Liver (tissue), 9 donors: ENCODE measurements around the gene GRIPAP1. TPM values are rescaled to one million over a fixed set of nuclear protein-coding genes. Genes with fewer than 3 reads are reported as not detected.
A peak's percentile ranks its signal among the peaks of the same experiment; 100 is the strongest.

Source experiments
- DNase-seq: peaks from one replicate; pipeline ENCODE4 v3.0.0-alpha.2; 2017; ENCODE audit warnings: low spot score
- H3K27ac ChIP-seq, 2 donors: one replicate each; pipeline ENCODE4 v1.7.0; 2013; ENCODE audit warnings: inconsistent platforms in 2 of 2, low read length in 2 of 2, control low read depth in 1 of 2, low read depth in 1 of 2, mild to moderate bottlenecking in 1 of 2
- H3K27me3 ChIP-seq, 4 donors: one replicate each; pipeline versions ENCODE4 v1.6.1 to v1.7.0; 2013; ENCODE audit warnings: low read length in 3 of 4, inconsistent platforms in 1 of 4, mild to moderate bottlenecking in 1 of 4, moderate library complexity in 1 of 4; ENCODE audit not compliant: control insufficient read depth in 4 of 4, insufficient read depth in 4 of 4
- H3K36me3 ChIP-seq, 4 donors: one replicate each; pipeline versions ENCODE4 v1.6.1 to v1.7.0; 2013; ENCODE audit warnings: low read length in 3 of 4, mild to moderate bottlenecking in 3 of 4, low read depth in 1 of 4, moderate library complexity in 1 of 4; ENCODE audit not compliant: control insufficient read depth in 4 of 4, insufficient read depth in 3 of 4
- H3K4me1 ChIP-seq, 4 donors: one replicate each; pipeline versions ENCODE4 v1.6.1 to v1.7.0; 2013; ENCODE audit warnings: low read length in 3 of 4, mild to moderate bottlenecking in 3 of 4, moderate library complexity in 1 of 4; ENCODE audit not compliant: control insufficient read depth in 4 of 4, insufficient read depth in 4 of 4
- H3K4me3 ChIP-seq, 3 donors: one replicate each; pipeline versions ENCODE4 v1.6.1 to v1.7.0; 2013; ENCODE audit warnings: low read length in 3 of 3, control low read depth in 1 of 3, low read depth in 1 of 3, mild to moderate bottlenecking in 1 of 3
- H3K9ac ChIP-seq, 2 donors: one replicate each; pipeline ENCODE4 v1.7.0; 2013; ENCODE audit warnings: low read length in 2 of 2, mild to moderate bottlenecking in 2 of 2, moderate library complexity in 2 of 2, control low read depth in 1 of 2, low read depth in 1 of 2
- H3K9me3 ChIP-seq, 4 donors: one replicate each; pipeline versions ENCODE4 v1.6.1 to v1.7.0; 2013; ENCODE audit warnings: low read length in 3 of 4; ENCODE audit not compliant: control insufficient read depth in 4 of 4
- CTCF ChIP-seq: fragments of 150-350 bp; IDR thresholded peaks from 2 replicates; pipeline ENCODE4 v1.5.1; 2017; ENCODE audit warnings: improper control_type of control experiment, low read depth, low read length; ENCODE audit not compliant: missing input control
- EGR1 ChIP-seq, 2 donors: IDR thresholded peaks; 2 replicates each; pipeline ENCODE4 v1.6.1; 2016 to 2018; ENCODE audit warnings: antibody characterized with exemption in 2 of 2, low read depth in 2 of 2
- FOXA1 ChIP-seq: IDR thresholded peaks from 2 replicates; pipeline ENCODE4 v1.6.1; 2016; ENCODE audit warnings: antibody characterized with exemption
- FOXA2 ChIP-seq: IDR thresholded peaks from 2 replicates; pipeline ENCODE4 v1.6.1; 2016; ENCODE audit warnings: antibody characterized with exemption
- GABPA ChIP-seq, 2 donors: IDR thresholded peaks in 1 of 2; conservative IDR thresholded peaks in 1 of 2; 2 replicates each; pipeline ENCODE4 v1.6.1; 2016; ENCODE audit warnings: antibody characterized with exemption in 2 of 2, mild to moderate bottlenecking in 1 of 2, moderate library complexity in 1 of 2
- HNF4A ChIP-seq, 2 donors: conservative IDR thresholded peaks; 2 replicates each; pipeline ENCODE4 v1.6.1; 2016; ENCODE audit warnings: antibody characterized with exemption in 2 of 2, mild to moderate bottlenecking in 2 of 2
- HNF4G ChIP-seq: IDR thresholded peaks from 2 replicates; pipeline ENCODE4 v1.6.1; 2016; ENCODE audit warnings: antibody characterized with exemption
- JUND ChIP-seq, 2 donors: IDR thresholded peaks; 2 replicates each; pipeline ENCODE4 v1.6.1; 2016; ENCODE audit warnings: antibody characterized with exemption in 2 of 2
- MAX ChIP-seq: IDR thresholded peaks from 2 replicates; pipeline ENCODE4 v1.6.1; 2016; ENCODE audit warnings: antibody characterized with exemption
- NR2F2 ChIP-seq: IDR thresholded peaks from 2 replicates; pipeline ENCODE4 v1.6.1; 2016; ENCODE audit warnings: antibody characterized with exemption
- RAD21 ChIP-seq, 2 donors: IDR thresholded peaks; 2 replicates each; pipeline ENCODE4 v1.6.1; 2016; ENCODE audit warnings: antibody characterized with exemption in 2 of 2, mild to moderate bottlenecking in 2 of 2
- RXRA ChIP-seq, 2 donors: IDR thresholded peaks; 2 replicates each; pipeline ENCODE4 v1.6.1; 2017 to 2018; ENCODE audit warnings: antibody characterized with exemption in 2 of 2, mild to moderate bottlenecking in 1 of 2
- SP1 ChIP-seq: IDR thresholded peaks from 2 replicates; pipeline ENCODE4 v1.6.1; 2018; ENCODE audit warnings: antibody characterized with exemption, mild to moderate bottlenecking
- YY1 ChIP-seq: IDR thresholded peaks from 2 replicates; pipeline ENCODE4 v1.6.1; 2016; ENCODE audit warnings: antibody characterized with exemption, mild to moderate bottlenecking
- ZBTB33 ChIP-seq: IDR thresholded peaks from 2 replicates; pipeline ENCODE4 v1.6.1; 2016; ENCODE audit warnings: antibody characterized with exemption
- WGBS: extraction: QIAGEN DNeasy Blood & Tissue Kit; methylation state at CpG from one replicate; pipeline ENCODE4 v1.1.7; 2013; 5-methylcytosine and 5-hydroxymethylcytosine counted together
- polyA plus RNA-seq, 2 donors: library from polyadenylated mRNA; stranded (reverse) in 1 of 2; unstranded in 1 of 2; fragments of 200-250 nt in 1 of 2; fragments of >200 nt in 1 of 2; fragmentation: Nextera tagmentation in 1 of 2; extraction: Ambion mirVana in 1 of 2; gene quantifications; one replicate each; pipeline versions ENCODE4 v1.2.1 to v1.2.3, GENCODE V29; 2013 to 2015
- total RNA-seq, 2 donors: library from RNA; depleted of rRNA; stranded (reverse); fragments of >200 nt; gene quantifications; one replicate each; pipeline ENCODE4 v1.2.3, GENCODE V29; 2014
- donor health status: healthy.
- donor health status: healthy.
- donor health status: healthy.
- donor health status: healthy.
- donor health status: healthy.

Gene GRIPAP1
- total and polyA plus RNA-seq, 4 donors = 14.1 to 21.3 (median 16.4) TPM

GRCh38 chrX:48945517-48946348, 56.3 kb downstream of the GRIPAP1 start:
- Histone ChIP-seq H3K4me1 (peaks cover 5 to 22% (median 10%) of the 10 kb centered on the region in 4 donors), H3K9me3 (no peaks in the 10 kb centered on the region), H3K9ac (no peak overlapping the region), H3K27ac (no peak overlapping the region), H3K36me3 (no peaks in the 10 kb centered on the region), H3K27me3 (no peaks in the 10 kb centered on the region), H3K4me3 (no peak overlapping the region)
- DNase-seq = peak; percentile 63
- TF ChIP-seq CTCF = peak; percentile 70
- peak; percentile 73 to 83 for TF ChIP-seq RAD21 (IDR thresholded peaks at IDR 0.05)
- no peak for TF ChIP-seq ZBTB33
- TF ChIP-seq RXRA (IDR thresholded peaks at IDR 0.05) = no peak
- no peak for TF ChIP-seq EGR1 (IDR thresholded peaks at IDR 0.05; ENCODE audit: low read depth in 2 of 2)
- WGBS = 56% methylated on average over 8 of the region's 8 CpGs

GRCh38 chrX:48942895-48943294, 59.2 kb downstream of the GRIPAP1 start:
- Histone ChIP-seq H3K4me3 (no peak overlapping the region), H3K36me3 (no peaks in the 10 kb centered on the region), H3K27me3 (no peaks in the 10 kb centered on the region), H3K9ac (no peak overlapping the region), H3K4me1 (peaks cover 6 to 31% (median 12%) of the 10 kb centered on the region in 4 donors), H3K27ac (no peak overlapping the region), H3K9me3 (no peaks in the 10 kb centered on the region)
- 85% methylated on average over 2 of the region's 2 CpGs for WGBS
- TF ChIP-seq FOXA2 (no peak), YY1 (no peak), NR2F2 (no peak)
- no peak for DNase-seq

- Histone ChIP-seq H3K9me3 (no peaks in the 10 kb centered on the region), H3K27me3 (no peaks in the 10 kb centered on the region), H3K36me3 (peaks cover 0 to under 1% (median 0%) of the 10 kb centered on the region in 4 donors), H3K9ac (no peak overlapping the region), H3K4me1 (peaks cover 6 to 30% (median 13%) of the 10 kb centered on the region in 4 donors), H3K4me3 (no peak overlapping the region), H3K27ac (peak overlapping the region in 1 of 2 donors; percentile 47)
- 81% methylated on average over 2 of the region's 2 CpGs for WGBS
- TF ChIP-seq SP1 = no peak
- TF ChIP-seq FOXA1 = no peak
- TF ChIP-seq GABPA (IDR thresholded peaks at IDR 0.05 in 1 of 2, conservative IDR thresholded peaks at IDR 0.05 in 1 of 2) = no peak
- no peak for TF ChIP-seq HNF4G
- no peak for TF ChIP-seq RAD21 (IDR thresholded peaks at IDR 0.05)
- TF ChIP-seq YY1 = no peak
- no peak for TF ChIP-seq NR2F2
- TF ChIP-seq EGR1 (IDR thresholded peaks at IDR 0.05; ENCODE audit: low read depth in 2 of 2) = no peak
- TF ChIP-seq FOXA2 = no peak
- no peak for TF ChIP-seq HNF4A (conservative IDR thresholded peaks at IDR 0.05)
- TF ChIP-seq CTCF = no peak
- TF ChIP-seq MAX = no peak
- no peak for TF ChIP-seq JUND (IDR thresholded peaks at IDR 0.05)
- TF ChIP-seq ZBTB33 = no peak
- TF ChIP-seq RXRA (IDR thresholded peaks at IDR 0.05) = no peak
- DNase-seq = no peak
Measured at GRCh38 chrX:48940404-48940955, 61.6 kb downstream of the GRIPAP1 start.
